DOHH2 (cell line): ENCODE results near the gene MAP4K3.

Experiments
- H3F3A ChIP-seq: fragments of 200-600 bp; sonication (generic), shearing (Covaris generic); 2 replicates; pipeline ENCODE4 v1.6.0; 2016; ENCODE audit warnings: antibody characterized with exemption, mild to moderate bottlenecking; ENCODE audit not compliant: control insufficient read depth, insufficient read depth
- H3K27ac ChIP-seq: fragments of 200-600 bp; sonication (generic); 2 replicates; pipeline ENCODE4 v1.5.1; 2014; ENCODE audit warnings: low read depth, mild to moderate bottlenecking, low read length, moderate library complexity
- H3K27me3 ChIP-seq: fragments of 200-600 bp; sonication (generic); 2 replicates; pipeline ENCODE4 v1.6.1; 2014; ENCODE audit warnings: mild to moderate bottlenecking, low read length, mixed read lengths; ENCODE audit not compliant: control insufficient read depth
- H3K36me3 ChIP-seq: fragments of 200-600 bp; sonication (generic); 2 replicates; pipeline ENCODE4 v1.6.1; 2014; ENCODE audit warnings: mild to moderate bottlenecking, low read length, moderate library complexity, mixed read lengths; ENCODE audit not compliant: control insufficient read depth
- H3K4me1 ChIP-seq: fragments of 200-600 bp; sonication (generic); 2 replicates; pipeline ENCODE4 v1.6.1; 2014; ENCODE audit warnings: mild to moderate bottlenecking, low read length, mixed read lengths; ENCODE audit not compliant: control insufficient read depth
- H3K4me2 ChIP-seq: fragments of 200-600 bp; sonication (generic); 2 replicates; pipeline ENCODE4 v1.6.0; 2014; ENCODE audit warnings: mild to moderate bottlenecking, low read length, moderate library complexity
- H3K4me3 ChIP-seq: fragments of 200-600 bp; sonication (generic); 2 replicates; pipeline ENCODE4 v1.5.1; 2014; ENCODE audit warnings: mild to moderate bottlenecking, low read length, mixed read lengths
- H3K79me2 ChIP-seq: fragments of 200-600 bp; sonication (generic); 2 replicates; pipeline ENCODE4 v1.6.1; 2014; ENCODE audit warnings: mild to moderate bottlenecking, low read length, mixed read lengths; ENCODE audit not compliant: control insufficient read depth
- H3K9me2 ChIP-seq: fragments of 200-600 bp; sonication (generic); replicated peaks from 2 replicates; pipeline ENCODE4 v1.6.1; 2014; ENCODE audit warnings: mild to moderate bottlenecking, low read length, mixed read lengths; ENCODE audit not compliant: control insufficient read depth
- H3K9me3 ChIP-seq: fragments of 200-600 bp; sonication (generic); 2 replicates; pipeline ENCODE4 v1.6.1; 2014; ENCODE audit warnings: antibody characterized with exemption, low read length, mixed read lengths; ENCODE audit not compliant: control insufficient read depth, insufficient read depth
- H4K20me1 ChIP-seq: fragments of 200-600 bp; sonication (generic); 2 replicates; pipeline ENCODE4 v1.6.0; 2014; ENCODE audit warnings: low read depth, mild to moderate bottlenecking, antibody characterized with exemption, low read length, moderate library complexity; ENCODE audit not compliant: control insufficient read depth, insufficient read depth
- CTCF ChIP-seq: fragments of 200-600 bp; sonication (generic); IDR thresholded peaks from one replicate; pipeline ENCODE4 v1.5.1; 2014; ENCODE audit warnings: antibody characterized with exemption, mild to moderate bottlenecking, low read depth, low read length; ENCODE audit not compliant: poor library complexity, severe bottlenecking
- EZH2phosphoT487 ChIP-seq: fragments of 200-600 bp; sonication (generic); IDR thresholded peaks from 2 replicates; pipeline ENCODE4 v1.6.1; 2017; ENCODE audit warnings: borderline replicate concordance, mild to moderate bottlenecking, antibody characterized with exemption, low read length, moderate library complexity, mixed read lengths

The MAP4K3 gene

GRCh38 chr2:39269941-39270340 lies 167.1 kb downstream of the MAP4K3 start:
- peaks cover 1% of the 10 kb centered on the region; the same call in 1 of the 2 replicates for H3K36me3 ChIP-seq

GRCh38 chr2:39266916-39267434 lies 170.1 kb downstream of the MAP4K3 start:
- H3K9me2 ChIP-seq: no peaks in the 10 kb centered on the region
- H3K79me2 ChIP-seq: no peaks in the 10 kb centered on the region
- peaks cover 5% of the 10 kb centered on the region; the same call in 1 of the 2 replicates for H3F3A ChIP-seq
- peaks cover 8% of the 10 kb centered on the region for H3K36me3 ChIP-seq
- H3K9me3 ChIP-seq: no peaks in the 10 kb centered on the region
- H4K20me1 ChIP-seq: no peaks in the 10 kb centered on the region
- no peak for TF ChIP-seq CTCF
- no peak for TF ChIP-seq EZH2phosphoT487
- no peaks in the 10 kb centered on the region for H3K27me3 ChIP-seq
- H3K4me1 ChIP-seq: peaks cover 28% of the 10 kb centered on the region
- no peak overlapping the region for H3K27ac ChIP-seq
- no peak overlapping the region for H3K4me3 ChIP-seq
- H3K4me2 ChIP-seq: no peak overlapping the region

More at GRCh38 chr2:39269941-39270340, 167.1 kb downstream of the MAP4K3 start:
- TF ChIP-seq EZH2phosphoT487: no peak
- no peak for TF ChIP-seq CTCF
- H3K9me2 ChIP-seq: no peaks in the 10 kb centered on the region
- no peaks in the 10 kb centered on the region for H4K20me1 ChIP-seq
- no peak overlapping the region for H3K4me3 ChIP-seq
- H3K4me2 ChIP-seq: no peak overlapping the region
- H3F3A ChIP-seq: peaks cover 5% of the 10 kb centered on the region
- no peaks in the 10 kb centered on the region for H3K9me3 ChIP-seq
- no peak overlapping the region for H3K27ac ChIP-seq
- H3K79me2 ChIP-seq: no peaks in the 10 kb centered on the region
- peaks cover 18% of the 10 kb centered on the region for H3K4me1 ChIP-seq
- H3K27me3 ChIP-seq: no peaks in the 10 kb centered on the region

GRCh38 chr2:39266139-39266805 lies 170.8 kb downstream of the MAP4K3 start:
- Histone ChIP-seq H3K79me2 (no peaks in the 10 kb centered on the region), H3K4me2 (peak overlapping the region; percentile 66), H3K27ac (peak overlapping the region; percentile 77), H3K36me3 (peaks cover 8% of the 10 kb centered on the region), H3K27me3 (no peaks in the 10 kb centered on the region), H3K9me3 (no peaks in the 10 kb centered on the region), H3K4me1 (peaks cover 28% of the 10 kb centered on the region), H3K4me3 (no peak overlapping the region), H3F3A (peaks cover 5% of the 10 kb centered on the region; the same call in 1 of the 2 replicates), H3K9me2 (no peaks in the 10 kb centered on the region), H4K20me1 (no peaks in the 10 kb centered on the region)
- TF ChIP-seq CTCF: no peak
- TF ChIP-seq EZH2phosphoT487: no peak
